Natural killer cell (primary cell): ENCODE measurements around the gene DGCR8. TPM values are rescaled to one million over a fixed set of nuclear protein-coding genes. Genes with fewer than 3 reads are reported as not detected.

ENCODE experiments used
- ATAC-seq, 3 donors: fragments of 150-1000 bp in 2 of 3; fragments of 200-7000 bp in 1 of 3; cut with Tn5 transposase; 1 replicate in 1 of 3; 2 replicates in 2 of 3; pipeline ENCODE4 v1.10.0; 2021; ENCODE audit warnings: mild to moderate bottlenecking in 2 of 3, moderate library complexity in 2 of 3
- DNase-seq, 2 donors: peaks; one replicate each; pipeline versions ENCODE4 v3.0.0 to v3.0.0-alpha.2; 2013 to 2021; ENCODE audit warnings: mixed read lengths in 1 of 2
- H3K27ac ChIP-seq: one replicate; pipeline ENCODE4 v1.5.1; 2013; ENCODE audit warnings: mild to moderate bottlenecking, low read length
- H3K27me3 ChIP-seq: one replicate; pipeline ENCODE4 v1.6.1; 2013; ENCODE audit warnings: low read length; ENCODE audit not compliant: control insufficient read depth, insufficient read depth
- H3K36me3 ChIP-seq: one replicate; pipeline ENCODE4 v1.6.1; 2013; ENCODE audit warnings: low read length; ENCODE audit not compliant: control insufficient read depth, insufficient read depth
- H3K4me1 ChIP-seq: one replicate; pipeline ENCODE4 v1.6.1; 2013; ENCODE audit warnings: low read length; ENCODE audit not compliant: control insufficient read depth, insufficient read depth
- H3K4me3 ChIP-seq: one replicate; pipeline ENCODE4 v1.5.1; 2013; ENCODE audit warnings: low read length
- H3K9me3 ChIP-seq: one replicate; pipeline ENCODE4 v1.6.1; 2013; ENCODE audit warnings: low read length; ENCODE audit not compliant: control insufficient read depth, insufficient read depth
- H3K27ac Mint-ChIP-seq, 2 donors: one replicate each; pipeline ENCODE4 v1.8.0; 2022; ENCODE audit warnings: mild to moderate bottlenecking in 2 of 2, mixed read lengths in 2 of 2, moderate library complexity in 1 of 2
- H3K27me3 Mint-ChIP-seq, 2 donors: one replicate each; pipeline ENCODE4 v1.8.0; 2022; ENCODE audit warnings: low read depth in 2 of 2, mixed read lengths in 2 of 2
- H3K36me3 Mint-ChIP-seq: one replicate; pipeline ENCODE4 v1.8.0; 2022; ENCODE audit warnings: mixed read lengths
- H3K4me1 Mint-ChIP-seq, 2 donors: one replicate each; pipeline ENCODE4 v1.8.0; 2022; ENCODE audit warnings: mixed read lengths in 2 of 2
- H3K4me3 Mint-ChIP-seq: one replicate; pipeline ENCODE4 v1.8.0; 2022; ENCODE audit warnings: mild to moderate bottlenecking, moderate library complexity, mixed read lengths
- H3K9me3 Mint-ChIP-seq, 2 donors: one replicate each; pipeline ENCODE4 v1.8.0; 2022; ENCODE audit warnings: mixed read lengths in 2 of 2
- WGBS: methylation state at CpG from one replicate; pipeline ENCODE4 v1.1.7; 2013; ENCODE audit warnings: missing lambda C conversion rate; ENCODE audit not compliant: insufficient coverage; 5-methylcytosine and 5-hydroxymethylcytosine counted together
- intact Hi-C: fragments of 100-400 bp; cut with micrococcal nuclease; formaldehyde crosslinking; loops from one replicate; pipeline ENCODE4 v1.14.2; 2022
- total RNA-seq, 4 donors: library from RNA; stranded (reverse); fragments of 120-200 nt in 1 of 4; gene quantifications; one replicate each; pipeline versions ENCODE4 v1.2.3 to v1.2.4, GENCODE V29; 2013 to 2022
- TF ChIP-seq, protein P1 (sequence below): fragments of 200-600 bp; IDR thresholded peaks from one replicate; pipeline ENCODE4 v1.8.0; 2022; ENCODE audit warnings: antibody characterized with exemption

The DGCR8 gene
- total RNA-seq, 3 donors from 2014 or later (not counting 1 experiment from before 2014, with no cell fraction given): 45.3 to 64.7 (median 64.0) TPM

- Histone ChIP-seq H3K27ac (no peak overlapping the region), H3K36me3 (no peaks in the 10 kb centered on the region), H3K4me3 (no peak overlapping the region), H3K4me1 (peaks cover 21% of the 10 kb centered on the region), H3K9me3 (no peaks in the 10 kb centered on the region), H3K27me3 (peaks cover 4% of the 10 kb centered on the region)
- Mint-ChIP-seq H3K4me1 (peaks cover 0 to 4% of the 10 kb centered on the region in 2 donors), H3K27me3 (no peaks in the 10 kb centered on the region), H3K4me3 (no peak overlapping the region), H3K9me3 (no peaks in the 10 kb centered on the region), H3K36me3 (no peaks in the 10 kb centered on the region), H3K27ac (no peak overlapping the region)
- DNase-seq: no peak
- TF ChIP-seq, protein P1, sequence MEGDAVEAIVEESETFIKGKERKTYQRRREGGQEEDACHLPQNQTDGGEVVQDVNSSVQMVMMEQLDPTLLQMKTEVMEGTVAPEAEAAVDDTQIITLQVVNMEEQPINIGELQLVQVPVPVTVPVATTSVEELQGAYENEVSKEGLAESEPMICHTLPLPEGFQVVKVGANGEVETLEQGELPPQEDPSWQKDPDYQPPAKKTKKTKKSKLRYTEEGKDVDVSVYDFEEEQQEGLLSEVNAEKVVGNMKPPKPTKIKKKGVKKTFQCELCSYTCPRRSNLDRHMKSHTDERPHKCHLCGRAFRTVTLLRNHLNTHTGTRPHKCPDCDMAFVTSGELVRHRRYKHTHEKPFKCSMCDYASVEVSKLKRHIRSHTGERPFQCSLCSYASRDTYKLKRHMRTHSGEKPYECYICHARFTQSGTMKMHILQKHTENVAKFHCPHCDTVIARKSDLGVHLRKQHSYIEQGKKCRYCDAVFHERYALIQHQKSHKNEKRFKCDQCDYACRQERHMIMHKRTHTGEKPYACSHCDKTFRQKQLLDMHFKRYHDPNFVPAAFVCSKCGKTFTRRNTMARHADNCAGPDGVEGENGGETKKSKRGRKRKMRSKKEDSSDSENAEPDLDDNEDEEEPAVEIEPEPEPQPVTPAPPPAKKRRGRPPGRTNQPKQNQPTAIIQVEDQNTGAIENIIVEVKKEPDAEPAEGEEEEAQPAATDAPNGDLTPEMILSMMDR: no peak
- WGBS: 87% methylated on average over 16 of the region's 16 CpGs
- intact Hi-C loops: no loop called here
- ATAC-seq: no peak
Measured at GRCh38 chr22:20153945-20154344, 73.9 kb downstream of the DGCR8 start.

GRCh38 chr22:20154602-20155187 lies 74.7 kb downstream of the DGCR8 start:
- no peak overlapping the region for H3K4me3 Mint-ChIP-seq
- TF ChIP-seq, protein P1: no peak
- intact Hi-C loops: loop anchor here (5.0 kb wide), 1 partner anchor 303 kb away; no protein-coding TSS in a partner anchor
- peaks cover 0 to 4% of the 10 kb centered on the region in 2 donors for H3K4me1 Mint-ChIP-seq
- Histone ChIP-seq H3K4me3 (no peak overlapping the region), H3K27ac (no peak overlapping the region), H3K9me3 (no peaks in the 10 kb centered on the region), H3K36me3 (no peaks in the 10 kb centered on the region), H3K4me1 (peaks cover 21% of the 10 kb centered on the region), H3K27me3 (peaks cover 4% of the 10 kb centered on the region)
- no peak overlapping the region for H3K27ac Mint-ChIP-seq
- H3K27me3 Mint-ChIP-seq: no peaks in the 10 kb centered on the region
- 68% methylated on average over 14 of the region's 14 CpGs for WGBS
- H3K9me3 Mint-ChIP-seq: no peaks in the 10 kb centered on the region
- ATAC-seq: no peak
- H3K36me3 Mint-ChIP-seq: no peaks in the 10 kb centered on the region
- DNase-seq: no peak

- Histone ChIP-seq H3K36me3 (no peaks in the 10 kb centered on the region), H3K4me3 (no peak overlapping the region), H3K4me1 (peaks cover 21% of the 10 kb centered on the region), H3K27ac (no peak overlapping the region), H3K9me3 (no peaks in the 10 kb centered on the region), H3K27me3 (peaks cover 4% of the 10 kb centered on the region)
- Mint-ChIP-seq H3K27me3 (peaks cover 0 to 4% of the 10 kb centered on the region in 2 donors), H3K4me3 (no peak overlapping the region), H3K27ac (no peak overlapping the region), H3K4me1 (peaks cover 0 to 4% of the 10 kb centered on the region in 2 donors), H3K36me3 (no peaks in the 10 kb centered on the region), H3K9me3 (no peaks in the 10 kb centered on the region)
- TF ChIP-seq, protein P1: no peak
- intact Hi-C loops: loop anchor here (5.0 kb wide), 1 partner anchor 302 kb away; no protein-coding TSS in a partner anchor
- 51% methylated on average over 30 of the region's 30 CpGs for WGBS
- peak in 1 of 2 donors; percentile 40 for DNase-seq
- peak in 1 of 3 donors; percentile 34 for ATAC-seq
Measured at GRCh38 chr22:20155330-20156041, 75.4 kb downstream of the DGCR8 start.
